ENCODE data around the gene QRFP.
A peak's percentile ranks its signal among the peaks of the same experiment; 100 is the strongest.

QRFP gene

GRCh38 chr9:130906735-130907416 is 10.3 kb upstream of the QRFP start:
- Histone ChIP-seq H3K14ac (ENCODE audit: low read length) (no peak overlapping the region), H3K27me3 (ENCODE audit: control insufficient read depth in 3 of 3, insufficient read depth in 3 of 3, low read depth in 1 of 3, low read length in 3 of 3) (peaks cover 0 to 39% (median 0%) of the 10 kb centered on the region in 3 experiments), H3K9me3 (replicated peaks in 1 of 2; ENCODE audit: control insufficient read depth in 2 of 2, insufficient read depth in 1 of 2, low read depth in 1 of 2, low read length in 2 of 2) (no peaks in the 10 kb centered on the region), H3K36me3 (replicated peaks in 1 of 2; ENCODE audit: control insufficient read depth in 2 of 2, insufficient read depth in 2 of 2, low read length in 2 of 2) (no peaks in the 10 kb centered on the region), H2AFZ (ENCODE audit: low read length) (no peak overlapping the region), H3K4me1 (ENCODE audit: control insufficient read depth in 2 of 2, insufficient read depth in 1 of 2, low read depth in 1 of 2, low read length in 2 of 2) (peaks cover 3 to 4% of the 10 kb centered on the region in 2 donors), H2BK5ac (ENCODE audit: low read length) (no peak overlapping the region), H3K9ac (ENCODE audit: low read depth, low read length, poor library complexity) (no peak overlapping the region), H3K4ac (ENCODE audit: low read length) (no peak overlapping the region), H3K27ac (replicated peaks; ENCODE audit: low read length) (no peak overlapping the region), H3K79me1 (ENCODE audit: low read depth, low read length) (peaks cover 3% of the 10 kb centered on the region), H2BK120ac (ENCODE audit: low read depth, low read length) (no peak overlapping the region), H2BK12ac (ENCODE audit: low read length) (peak overlapping the region; percentile 33), H2AK5ac (ENCODE audit: low read depth, low read length) (peak overlapping the region; percentile 71), H3K4me2 (ENCODE audit: insufficient read depth, low read length, poor library complexity, severe bottlenecking) (no peak overlapping the region), H2BK15ac (ENCODE audit: low read length) (no peak overlapping the region), H3K4me3 (ENCODE audit: low read length in 2 of 2) (no peak overlapping the region), H4K91ac (ENCODE audit: low read depth, low read length, poor library complexity) (no peak overlapping the region), H3K23ac (ENCODE audit: low read depth, low read length, poor library complexity) (peak overlapping the region; percentile 95), H4K8ac (ENCODE audit: low read depth, low read length) (no peak overlapping the region), H3K18ac (ENCODE audit: low read length) (peak overlapping the region; percentile 50)
- WGBS, 2 donors (ENCODE audit: extremely low coverage in 2 of 2, insufficient read length in 2 of 2, insufficient replicate concordance in 1 of 2) = no CpG with 5 or more reads among the region's 21 CpGs
- DNase-seq (ENCODE audit: low spot score) = no peak

DNA sequence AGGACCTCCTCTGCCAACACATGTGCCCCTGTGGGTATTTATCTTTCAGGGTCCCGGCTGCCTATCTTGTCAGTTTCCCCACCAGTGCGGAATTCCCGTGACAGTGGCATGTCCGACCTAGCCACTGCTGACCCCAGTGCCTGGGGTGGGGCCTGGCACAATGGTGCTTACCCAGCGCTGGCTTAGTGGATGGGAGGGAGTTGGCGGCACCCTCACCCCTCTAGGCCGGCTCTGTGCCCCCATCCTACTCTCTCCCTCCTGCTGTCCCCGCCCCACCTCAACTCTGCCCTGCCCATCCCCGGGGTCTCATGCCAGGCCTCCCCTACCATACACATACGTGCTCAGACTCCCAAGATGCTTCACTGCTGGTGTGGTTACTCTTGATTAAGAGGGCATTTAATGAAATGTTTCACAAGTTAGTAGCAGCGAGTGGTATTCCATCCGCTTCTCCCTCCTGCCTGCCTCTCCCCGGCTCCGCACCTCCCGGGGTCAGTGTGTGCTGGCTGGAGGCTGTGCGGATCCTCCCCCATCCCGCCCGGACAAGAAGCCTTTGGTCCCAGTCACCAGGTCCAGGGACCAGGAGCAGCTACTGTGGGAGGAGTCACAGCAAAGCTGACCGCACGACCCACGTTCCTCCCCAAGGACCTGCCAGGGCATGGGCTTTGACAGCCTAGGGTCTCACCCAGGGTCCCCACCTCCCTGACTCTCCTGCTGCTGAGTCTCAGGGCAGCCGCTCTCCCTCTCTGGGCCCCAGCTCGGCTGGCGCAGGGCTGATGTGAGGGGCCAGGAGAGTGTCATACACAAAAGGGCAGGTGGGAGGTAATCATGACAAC is 9.5 kb upstream of the QRFP start:
- H3K4ac ChIP-seq (ENCODE audit: low read length) = no peak overlapping the region
- no peak overlapping the region for H4K91ac ChIP-seq (ENCODE audit: low read depth, low read length, poor library complexity)
- peak overlapping the region; percentile 95 for H3K23ac ChIP-seq (ENCODE audit: low read depth, low read length, poor library complexity)
- H2BK5ac ChIP-seq (ENCODE audit: low read length) = no peak overlapping the region
- H3K9me3 ChIP-seq (replicated peaks in 1 of 2; ENCODE audit: control insufficient read depth in 2 of 2, insufficient read depth in 1 of 2, low read depth in 1 of 2, low read length in 2 of 2) = no peaks in the 10 kb centered on the region
- peak overlapping the region; percentile 50 for H3K18ac ChIP-seq (ENCODE audit: low read length)
- no peak overlapping the region for H3K14ac ChIP-seq (ENCODE audit: low read length)
- H3K4me2 ChIP-seq (ENCODE audit: insufficient read depth, low read length, poor library complexity, severe bottlenecking) = no peak overlapping the region
- no peak overlapping the region for H2AFZ ChIP-seq (ENCODE audit: low read length)
- no peak for DNase-seq (ENCODE audit: low spot score)
- no peak overlapping the region for H3K4me3 ChIP-seq (ENCODE audit: low read length in 2 of 2)
- no peak overlapping the region for H3K9ac ChIP-seq (ENCODE audit: low read depth, low read length, poor library complexity)
- no peaks in the 10 kb centered on the region for H3K36me3 ChIP-seq (replicated peaks in 1 of 2; ENCODE audit: control insufficient read depth in 2 of 2, insufficient read depth in 2 of 2, low read length in 2 of 2)
- H2BK120ac ChIP-seq (ENCODE audit: low read depth, low read length) = no peak overlapping the region
- H3K27ac ChIP-seq (replicated peaks; ENCODE audit: low read length) = no peak overlapping the region
- no peak overlapping the region for H2BK12ac ChIP-seq (ENCODE audit: low read length)
- peaks cover 0 to 46% (median 0%) of the 10 kb centered on the region in 3 experiments for H3K27me3 ChIP-seq (ENCODE audit: control insufficient read depth in 3 of 3, insufficient read depth in 3 of 3, low read depth in 1 of 3, low read length in 3 of 3)
- H4K8ac ChIP-seq (ENCODE audit: low read depth, low read length) = no peak overlapping the region
- H2BK15ac ChIP-seq (ENCODE audit: low read length) = no peak overlapping the region
- WGBS, 2 donors (ENCODE audit: extremely low coverage in 2 of 2, insufficient read length in 2 of 2, insufficient replicate concordance in 1 of 2) = no CpG with 5 or more reads among the region's 24 CpGs
- H2AK5ac ChIP-seq (ENCODE audit: low read depth, low read length) = peak overlapping the region; percentile 53
- H3K4me1 ChIP-seq (ENCODE audit: control insufficient read depth in 2 of 2, insufficient read depth in 1 of 2, low read depth in 1 of 2, low read length in 2 of 2) = peaks cover 3 to 4% of the 10 kb centered on the region in 2 donors
- H3K79me1 ChIP-seq (ENCODE audit: low read depth, low read length) = no peaks in the 10 kb centered on the region

DNA sequence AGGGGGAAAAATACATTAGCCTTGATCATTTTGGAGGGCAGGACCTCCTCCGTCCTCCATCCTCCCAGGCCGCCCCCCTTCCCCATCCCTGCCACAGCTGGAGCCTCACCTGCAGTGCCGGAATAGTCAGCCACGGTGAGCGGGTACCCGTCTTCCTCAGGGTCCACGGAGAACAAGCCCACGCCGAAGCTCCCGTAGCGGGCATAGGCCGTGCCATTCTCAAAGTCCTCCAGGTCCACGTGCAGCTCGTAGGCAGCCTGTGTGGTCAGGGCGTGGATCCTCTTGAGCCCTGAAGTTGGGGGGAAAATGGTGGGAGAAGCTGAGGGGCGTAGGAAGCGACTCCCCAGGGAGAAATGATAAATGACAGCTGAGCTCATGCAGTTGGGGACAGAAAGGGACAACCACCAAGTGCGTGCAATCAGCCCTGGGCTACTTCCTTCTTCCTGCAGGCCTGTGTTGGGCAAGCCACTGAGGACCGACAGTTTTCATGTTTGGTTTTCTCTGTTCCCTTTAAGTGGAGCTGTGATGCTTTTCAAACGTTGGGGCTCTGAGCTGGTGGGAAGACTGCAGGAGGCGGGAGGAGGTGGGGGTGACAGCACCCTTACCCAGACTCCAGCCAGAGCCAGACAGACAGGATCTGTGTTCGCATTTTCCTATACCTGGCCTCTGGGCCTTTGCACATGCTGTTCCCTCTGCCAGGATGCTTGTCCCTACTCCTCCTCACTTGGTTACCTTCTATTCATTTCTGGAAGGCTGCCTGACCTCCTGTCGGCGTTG is 8.7 kb upstream of the QRFP start:
- Histone ChIP-seq H4K8ac (ENCODE audit: low read depth, low read length) (no peak overlapping the region), H3K4ac (ENCODE audit: low read length) (no peak overlapping the region), H2BK15ac (ENCODE audit: low read length) (no peak overlapping the region), H3K27me3 (ENCODE audit: control insufficient read depth in 3 of 3, insufficient read depth in 3 of 3, low read depth in 1 of 3, low read length in 3 of 3) (peaks cover 0 to 53% (median 0%) of the 10 kb centered on the region in 3 experiments), H3K4me3 (ENCODE audit: low read length in 2 of 2) (peak overlapping the region in 1 of 2 donors; percentile 30), H3K4me1 (ENCODE audit: control insufficient read depth in 2 of 2, insufficient read depth in 1 of 2, low read depth in 1 of 2, low read length in 2 of 2) (peaks cover 3 to 4% of the 10 kb centered on the region in 2 donors), H3K79me1 (ENCODE audit: low read depth, low read length) (no peaks in the 10 kb centered on the region), H3K4me2 (ENCODE audit: insufficient read depth, low read length, poor library complexity, severe bottlenecking) (no peak overlapping the region), H4K91ac (ENCODE audit: low read depth, low read length, poor library complexity) (no peak overlapping the region), H2AK5ac (ENCODE audit: low read depth, low read length) (peak overlapping the region; percentile 11), H2BK120ac (ENCODE audit: low read depth, low read length) (no peak overlapping the region), H2AFZ (ENCODE audit: low read length) (no peak overlapping the region), H3K23ac (ENCODE audit: low read depth, low read length, poor library complexity) (peak overlapping the region; percentile 95), H3K36me3 (replicated peaks in 1 of 2; ENCODE audit: control insufficient read depth in 2 of 2, insufficient read depth in 2 of 2, low read length in 2 of 2) (no peaks in the 10 kb centered on the region), H2BK5ac (ENCODE audit: low read length) (no peak overlapping the region), H2BK12ac (ENCODE audit: low read length) (no peak overlapping the region), H3K9me3 (replicated peaks in 1 of 2; ENCODE audit: control insufficient read depth in 2 of 2, insufficient read depth in 1 of 2, low read depth in 1 of 2, low read length in 2 of 2) (no peaks in the 10 kb centered on the region), H3K14ac (ENCODE audit: low read length) (no peak overlapping the region), H3K18ac (ENCODE audit: low read length) (no peak overlapping the region), H3K27ac (replicated peaks; ENCODE audit: low read length) (no peak overlapping the region), H3K9ac (ENCODE audit: low read depth, low read length, poor library complexity) (peak overlapping the region; percentile 57)
- no peak for DNase-seq (ENCODE audit: low spot score)
- no CpG with 5 or more reads among the region's 24 CpGs for WGBS, 2 donors (ENCODE audit: extremely low coverage in 2 of 2, insufficient read length in 2 of 2, insufficient replicate concordance in 1 of 2)
